A549 (cell line): Measurements from ENCODE around the gene ELSPBP1. TPM values are rescaled to one million over a fixed set of nuclear protein-coding genes. Genes with fewer than 3 reads are reported as not detected.

ENCODE experiments used
- ATAC-seq, 2 experiments: fragments of 200-7000 bp in 1 of 2; fragments of >200 bp in 1 of 2; cut with Nextera tagmentation in 1 of 2; cut with Tn5 transposase in 1 of 2; 3 replicates each; pipeline versions ENCODE4 v1.8.0 to v1.9.1; 2018 to 2020; ENCODE audit warnings: mild to moderate bottlenecking in 1 of 2, moderate library complexity in 1 of 2
- CTCF ChIA-PET: fragments of 300-600 bp; sonication (Branson Sonifier 250); formaldehyde crosslinking; extraction: SDS; loops from one replicate; lab custom pipeline; 2021; ENCODE audit warnings: antibody characterized with exemption, inconsistent platforms; lab: Yijun Ruan, JAX
- POLR2A ChIA-PET: fragments of 350-600 bp; formaldehyde crosslinking; extraction: SDS; loops from one replicate; lab custom pipeline; 2021; ENCODE audit warnings: antibody characterized with exemption, inconsistent platforms; lab: Yijun Ruan, JAX
- DNase-seq, 2 experiments: peaks; one replicate each; pipeline versions ENCODE4 v3.0.0 to v3.0.0-alpha.2; 2011 to 2016; ENCODE audit warnings: low read depth in 1 of 2, low spot score in 1 of 2
- FAIRE-seq: peaks from 2 replicates; lab custom pipeline; 2011; peaks lifted over from hg19 to GRCh38; lab: Jason Lieb, UNC
- H3K27ac ChIP-seq, 2 experiments: fragments of >200 bp; sonication (Bioruptor Twin); formaldehyde crosslinking; 3 replicates each; pipeline ENCODE4 v1.5.1; 2016 to 2017
- H3K4me1 ChIP-seq: fragments of >200 bp; sonication (Bioruptor Twin); formaldehyde crosslinking; 3 replicates; pipeline ENCODE4 v1.6.1; 2016
- H3K4me2 ChIP-seq: fragments of >200 bp; sonication (Bioruptor Twin); formaldehyde crosslinking; 3 replicates; pipeline ENCODE4 v1.6.1; 2016
- H3K4me3 ChIP-seq: fragments of >200 bp; sonication (Bioruptor Twin); formaldehyde crosslinking; 3 replicates; pipeline ENCODE4 v1.5.1; 2016
- H3K9me3 ChIP-seq: fragments of >200 bp; sonication (Bioruptor Twin); formaldehyde crosslinking; 3 replicates; pipeline ENCODE4 v1.6.1; 2016
- CBX2 ChIP-seq: fragments of 200-600 bp; sonication (generic); IDR thresholded peaks from 2 replicates; pipeline ENCODE4 v1.6.1; 2016; ENCODE audit warnings: low read depth, mild to moderate bottlenecking, borderline replicate concordance
- CEBPB ChIP-seq, 2 experiments: fragments of >200 bp in 1 of 2; sonication (Bioruptor Twin) in 1 of 2; formaldehyde crosslinking in 1 of 2; IDR thresholded peaks; 2 replicates each; pipeline ENCODE4 v1.6.1; 2012 to 2016
- CHD2 ChIP-seq: fragments of 150-350 bp; IDR thresholded peaks from 2 replicates; pipeline ENCODE4 v1.6.1; 2014; ENCODE audit warnings: low read length; ENCODE audit not compliant: partially characterized antibody
- EP300 ChIP-seq, 2 experiments: fragments of >200 bp; sonication (Bioruptor Twin); formaldehyde crosslinking; IDR thresholded peaks; 2 replicates in 1 of 2; 3 replicates in 1 of 2; pipeline ENCODE4 v1.6.1; 2016 to 2017
- ESRRA ChIP-seq: fragments of 150-350 bp; IDR thresholded peaks from 2 replicates; pipeline ENCODE4 v1.6.1; 2014; ENCODE audit warnings: mild to moderate bottlenecking, low read length, borderline replicate concordance
- GATA3 ChIP-seq: IDR thresholded peaks from 2 replicates; pipeline ENCODE4 v1.6.1; 2012; ENCODE audit warnings: borderline replicate concordance
- HDAC2 ChIP-seq: fragments of 200-600 bp; sonication (generic); IDR thresholded peaks from 2 replicates; pipeline ENCODE4 v1.6.1; 2016
- HOXA7 ChIP-seq: fragments of 250-450 bp; sonication (Bioruptor Pico); IDR thresholded peaks from 2 replicates; pipeline ENCODE4 v1.5.0; 2020; ENCODE audit warnings: mild to moderate bottlenecking, moderate library complexity
- HOXB13 ChIP-seq: fragments of 250-450 bp; sonication (Bioruptor Pico); IDR thresholded peaks from 2 replicates; pipeline ENCODE4 v1.5.0; 2020; ENCODE audit warnings: low read depth, mild to moderate bottlenecking, moderate library complexity
- HOXB5 ChIP-seq: fragments of 250-450 bp; sonication (Bioruptor Pico); IDR thresholded peaks from 2 replicates; pipeline ENCODE4 v1.5.0; 2020; ENCODE audit warnings: mild to moderate bottlenecking, moderate library complexity
- JUNB ChIP-seq: fragments of >200 bp; sonication (Bioruptor Twin); formaldehyde crosslinking; IDR thresholded peaks from 2 replicates; pipeline ENCODE4 v1.6.1; 2016
- KDM1A ChIP-seq: fragments of 200-600 bp; sonication (generic); IDR thresholded peaks from 2 replicates; pipeline ENCODE4 v1.6.1; 2016; ENCODE audit warnings: low read depth, mild to moderate bottlenecking
- MYC ChIP-seq: IDR thresholded peaks from 2 replicates; pipeline ENCODE4 v1.6.1; 2012; ENCODE audit warnings: mild to moderate bottlenecking, inconsistent platforms, low read length, improper control_type of control experiment, borderline replicate concordance
- PHF8 ChIP-seq: fragments of 200-600 bp; sonication (generic); IDR thresholded peaks from 2 replicates; pipeline ENCODE4 v1.6.1; 2016; ENCODE audit warnings: low read depth, mild to moderate bottlenecking, antibody characterized with exemption, moderate library complexity, borderline replicate concordance
- POLR2AphosphoS2 ChIP-seq: conservative IDR thresholded peaks from 2 replicates; pipeline ENCODE4 v1.6.1; 2012; ENCODE audit warnings: low read length, improper control_type of control experiment, inconsistent platforms
- RAD21 ChIP-seq, 2 experiments: fragments of >200 bp in 1 of 2; sonication (Bioruptor Twin) in 1 of 2; formaldehyde crosslinking in 1 of 2; IDR thresholded peaks in 1 of 2; conservative IDR thresholded peaks in 1 of 2; 2 replicates in 1 of 2; 3 replicates in 1 of 2; pipeline ENCODE4 v1.6.1; 2012 to 2018; ENCODE audit warnings: inconsistent platforms in 1 of 2
- RCOR1 ChIP-seq: fragments of 150-350 bp; IDR thresholded peaks from 2 replicates; pipeline ENCODE4 v1.6.1; 2014; ENCODE audit warnings: antibody characterized with exemption, low read length, low read depth
- RNF2 ChIP-seq: fragments of 200-600 bp; sonication (generic); IDR thresholded peaks from 2 replicates; pipeline ENCODE4 v1.6.1; 2016; ENCODE audit warnings: low read depth, mild to moderate bottlenecking, antibody characterized with exemption, moderate library complexity, borderline replicate concordance
- SMC3 ChIP-seq: fragments of >200 bp; sonication (Bioruptor Twin); formaldehyde crosslinking; IDR thresholded peaks from 3 replicates; pipeline ENCODE4 v1.6.1; 2018; ENCODE audit warnings: inconsistent platforms
- TFCP2L1 ChIP-seq: fragments of 250-450 bp; sonication (Bioruptor Pico); IDR thresholded peaks from 2 replicates; pipeline ENCODE4 v1.5.0; 2021; ENCODE audit warnings: mild to moderate bottlenecking
- ZFP36 ChIP-seq: fragments of 450-650 bp; IDR thresholded peaks from 2 replicates; pipeline ENCODE4 v1.6.1; 2014; ENCODE audit warnings: borderline replicate concordance; ENCODE audit not compliant: partially characterized antibody
- ZNF302 ChIP-seq: fragments of 250-450 bp; sonication (Bioruptor Pico); IDR thresholded peaks from 2 replicates; pipeline ENCODE4 v1.9.0; 2021; ENCODE audit warnings: inconsistent platforms, mild to moderate bottlenecking, moderate library complexity
- ZSCAN20 ChIP-seq: fragments of 250-450 bp; sonication (Bioruptor Pico); IDR thresholded peaks from 2 replicates; pipeline ENCODE4 v1.8.0; 2022; ENCODE audit warnings: mild to moderate bottlenecking, moderate library complexity
- WGBS: methylation state at CpG from one replicate; pipeline ENCODE4 v1.1.6; 2017; ENCODE audit errors: missing lambda C conversion rate; 5-methylcytosine and 5-hydroxymethylcytosine counted together
- polyA plus RNA-seq, 4 experiments: library from polyadenylated mRNA; depleted of rRNA in 3 of 4; stranded (reverse); fragments of >200 nt; fragmentation: RNase III in 1 of 4; extraction: RNeasy Plus Mini Kit Qiagen cat#74134 plus additional on column Dnase treatment in 1 of 4; gene quantifications; 2 replicates in 3 of 4; 3 replicates in 1 of 4; pipeline ENCODE4 v1.2.3, GENCODE V29; 2011 to 2017
- TF ChIP-seq, protein P1 (sequence below): IDR thresholded peaks from 2 replicates; pipeline ENCODE4 v1.6.1; 2012
- TF ChIP-seq, protein P2 (sequence below): fragments of 250-450 bp; sonication (Bioruptor Pico); IDR thresholded peaks from 2 replicates; pipeline ENCODE4 v1.5.0; 2020; ENCODE audit warnings: low read depth, mild to moderate bottlenecking, moderate library complexity
- TF ChIP-seq, protein P3 (sequence below): fragments of >200 bp; sonication (Bioruptor Twin); formaldehyde crosslinking; IDR thresholded peaks from 2 replicates; pipeline ENCODE4 v1.6.1; 2016
- TF ChIP-seq, protein P4 (sequence below): fragments of 150-350 bp; IDR thresholded peaks from 2 replicates; pipeline ENCODE4 v1.6.1; 2014; ENCODE audit warnings: low read depth, mild to moderate bottlenecking, low read length

ELSPBP1 gene
- polyA plus RNA-seq, 2 of the 4 experiments (the other 2 are of a cell fraction): not detected

DNA sequence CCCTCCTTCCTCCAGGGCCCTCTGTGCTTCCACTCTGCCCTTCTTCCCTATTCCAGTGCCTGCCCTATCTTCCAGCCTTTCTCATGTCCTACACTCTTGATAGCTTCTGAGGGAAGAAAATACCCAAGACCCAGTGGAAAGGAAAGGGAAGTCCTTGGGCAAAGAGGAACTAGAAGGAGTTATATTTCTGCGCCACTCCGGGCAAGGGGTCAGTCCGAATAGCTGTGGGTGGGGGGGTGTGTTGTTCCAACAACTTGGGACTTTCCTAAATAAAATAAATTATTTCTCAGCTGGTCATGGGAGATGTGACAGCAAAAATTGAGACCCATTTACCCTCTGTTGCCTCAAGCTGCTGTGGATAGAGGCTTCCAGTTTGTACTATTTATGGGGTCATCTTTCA, 26.3 kb downstream of the ELSPBP1 start (continued):
- TF ChIP-seq PHF8 (no peak), HOXB13 (CRISPR knock-in tag) (no peak), KDM1A (no peak), CBX2 (no peak), HOXB5 (CRISPR knock-in tag) (no peak), CEBPB (IDR thresholded peaks at IDR 0.05) (no peak), EP300 (IDR thresholded peaks at IDR 0.05) (no peak)
- TF ChIP-seq, protein P1, sequence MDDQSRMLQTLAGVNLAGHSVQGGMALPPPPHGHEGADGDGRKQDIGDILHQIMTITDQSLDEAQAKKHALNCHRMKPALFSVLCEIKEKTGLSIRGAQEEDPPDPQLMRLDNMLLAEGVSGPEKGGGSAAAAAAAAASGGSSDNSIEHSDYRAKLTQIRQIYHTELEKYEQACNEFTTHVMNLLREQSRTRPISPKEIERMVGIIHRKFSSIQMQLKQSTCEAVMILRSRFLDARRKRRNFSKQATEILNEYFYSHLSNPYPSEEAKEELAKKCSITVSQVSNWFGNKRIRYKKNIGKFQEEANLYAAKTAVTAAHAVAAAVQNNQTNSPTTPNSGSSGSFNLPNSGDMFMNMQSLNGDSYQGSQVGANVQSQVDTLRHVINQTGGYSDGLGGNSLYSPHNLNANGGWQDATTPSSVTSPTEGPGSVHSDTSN: no peak

DNA sequence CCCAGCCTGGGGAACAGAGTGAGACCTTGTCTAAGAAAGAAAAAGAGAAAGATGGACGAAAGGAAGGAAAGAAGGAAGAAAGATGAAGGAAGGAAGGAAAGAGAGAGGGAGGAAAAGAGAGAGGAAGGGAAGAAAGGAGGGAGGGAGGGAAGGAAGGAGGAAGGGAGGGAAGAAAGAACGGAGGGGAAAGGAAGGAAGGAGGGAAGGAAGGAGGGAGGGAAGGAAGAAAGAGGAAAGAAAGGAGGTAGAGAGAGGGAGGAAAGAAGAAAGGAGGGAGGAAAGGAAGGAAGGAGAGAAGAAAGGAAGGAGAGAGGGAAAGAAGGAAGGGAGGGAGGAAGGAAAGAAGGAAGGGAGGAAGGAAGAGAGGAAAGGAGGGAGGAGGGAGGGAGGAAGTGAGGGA, 28.6 kb downstream of the ELSPBP1 start:
- peaks cover 8% of the 10 kb centered on the region; the same call in 1 of the 3 replicates for H3K9me3 ChIP-seq
- no peak overlapping the region for H3K27ac ChIP-seq
- H3K4me3 ChIP-seq: no peak overlapping the region
- no peak for ATAC-seq
- CTCF ChIA-PET: interaction anchor here (0.7 to 1.3 kb wide), 2 partner anchors 11 to 40 kb away, joined by 3 to 4 read pairs; no protein-coding TSS in a partner anchor
- no peak overlapping the region for H3K4me2 ChIP-seq
- 0% methylated on average over 2 of the region's 2 CpGs for WGBS
- H3K4me1 ChIP-seq: no peaks in the 10 kb centered on the region
- no peak for FAIRE-seq
- POLR2A ChIA-PET: no interaction called here
- TF ChIP-seq RCOR1 (no peak), ESRRA (no peak), ZNF302 (CRISPR knock-in tag) (no peak), HDAC2 (no peak), HOXA7 (CRISPR knock-in tag) (no peak), CHD2 (no peak), ZSCAN20 (no peak), POLR2AphosphoS2 (no peak), ZFP36 (no peak), TFCP2L1 (CRISPR knock-in tag) (no peak), MYC (no peak), JUNB (no peak), RAD21 (conservative IDR thresholded peaks at IDR 0.05 in 1 of 2, IDR thresholded peaks at IDR 0.05 in 1 of 2) (no peak), SMC3 (no peak), GATA3 (no peak), RNF2 (no peak)
- TF ChIP-seq, protein P2, sequence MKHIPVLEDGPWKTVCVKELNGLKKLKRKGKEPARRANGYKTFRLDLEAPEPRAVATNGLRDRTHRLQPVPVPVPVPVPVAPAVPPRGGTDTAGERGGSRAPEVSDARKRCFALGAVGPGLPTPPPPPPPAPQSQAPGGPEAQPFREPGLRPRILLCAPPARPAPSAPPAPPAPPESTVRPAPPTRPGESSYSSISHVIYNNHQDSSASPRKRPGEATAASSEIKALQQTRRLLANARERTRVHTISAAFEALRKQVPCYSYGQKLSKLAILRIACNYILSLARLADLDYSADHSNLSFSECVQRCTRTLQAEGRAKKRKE (CRISPR knock-in tag): no peak
- TF ChIP-seq, protein P3, sequence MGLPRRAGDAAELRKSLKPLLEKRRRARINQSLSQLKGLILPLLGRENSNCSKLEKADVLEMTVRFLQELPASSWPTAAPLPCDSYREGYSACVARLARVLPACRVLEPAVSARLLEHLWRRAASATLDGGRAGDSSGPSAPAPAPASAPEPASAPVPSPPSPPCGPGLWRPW: no peak
- TF ChIP-seq, protein P4, sequence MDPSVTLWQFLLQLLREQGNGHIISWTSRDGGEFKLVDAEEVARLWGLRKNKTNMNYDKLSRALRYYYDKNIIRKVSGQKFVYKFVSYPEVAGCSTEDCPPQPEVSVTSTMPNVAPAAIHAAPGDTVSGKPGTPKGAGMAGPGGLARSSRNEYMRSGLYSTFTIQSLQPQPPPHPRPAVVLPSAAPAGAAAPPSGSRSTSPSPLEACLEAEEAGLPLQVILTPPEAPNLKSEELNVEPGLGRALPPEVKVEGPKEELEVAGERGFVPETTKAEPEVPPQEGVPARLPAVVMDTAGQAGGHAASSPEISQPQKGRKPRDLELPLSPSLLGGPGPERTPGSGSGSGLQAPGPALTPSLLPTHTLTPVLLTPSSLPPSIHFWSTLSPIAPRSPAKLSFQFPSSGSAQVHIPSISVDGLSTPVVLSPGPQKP: no peak
- TF ChIP-seq, protein P1: no peak
- DNase-seq: no peak
